GM18502 (cell line): ENCODE measurements around the gene XAGE3.
A peak's percentile ranks its signal among the peaks of the same experiment; 100 is the strongest.
"Not testable (repeated sequence)": the region's sequence is repeated elsewhere in the genome, so short reads cannot be mapped to it uniquely, and the experiment has no call there.

ENCODE experiments used
- ATAC-seq: cut with Tn5 transposase; IDR thresholded peaks from one replicate; pipeline ENCODE4 v1.9.1; 2021; ENCODE audit warnings: mild to moderate bottlenecking; ENCODE audit not compliant: unreplicated experiment, poor library complexity

Gene XAGE3

GRCh38 chrX:52867610-52868348, at the start of gene XAGE3:
TSS of gene XAGE3 (minus strand) at chrX:52868083. CDS start at chrX:52867133, 950 bp downstream.
- ATAC-seq, result no peak

- not testable (repeated sequence) for ATAC-seq
Observed at GRCh38 chrX:52914704-52915103, 46.8 kb upstream of the XAGE3 start.

GRCh38 chrX:52913681-52914080, 45.8 kb upstream of the XAGE3 start:
- ATAC-seq, result not testable (repeated sequence)

- not testable (repeated sequence) for ATAC-seq
Observed at GRCh38 chrX:52909313-52909969, 41.6 kb upstream of the XAGE3 start.

- ATAC-seq, result not testable (repeated sequence)
Observed at GRCh38 chrX:52907900-52908299, 40.0 kb upstream of the XAGE3 start.

- ATAC-seq, result not testable (repeated sequence)
Observed at GRCh38 chrX:52907137-52907536, 39.3 kb upstream of the XAGE3 start.

- not testable (repeated sequence) for ATAC-seq
Observed at GRCh38 chrX:52906072-52906471, 38.2 kb upstream of the XAGE3 start.

- not testable (repeated sequence) for ATAC-seq
Observed at GRCh38 chrX:52905531-52905930, 37.6 kb upstream of the XAGE3 start.

GRCh38 chrX:52896855-52897709, 29.2 kb upstream of the XAGE3 start, which contains the start of gene FAM156B:
TSS of gene FAM156B (plus strand) at chrX:52897330. CDS start at chrX:52907226, 9,896 bp downstream.
- peak; percentile 87 for ATAC-seq

- ATAC-seq, result peak; percentile 38
Observed at GRCh38 chrX:52896438-52896837, 28.6 kb upstream of the XAGE3 start.

- not testable (repeated sequence) for ATAC-seq
Observed at GRCh38 chrX:52888090-52888489, 20.2 kb upstream of the XAGE3 start.

GRCh38 chrX:52887459-52887858, 19.6 kb upstream of the XAGE3 start:
- ATAC-seq, result not testable (repeated sequence)

- not testable (repeated sequence) for ATAC-seq
Observed at GRCh38 chrX:52876386-52876785, 8.5 kb upstream of the XAGE3 start.

GRCh38 chrX:52875436-52875835, 7.6 kb upstream of the XAGE3 start:
- ATAC-seq, result not testable (repeated sequence)

- ATAC-seq, result no peak
Observed at GRCh38 chrX:52874661-52875060, 6.8 kb upstream of the XAGE3 start.

- not testable (repeated sequence) for ATAC-seq
Observed at GRCh38 chrX:52873825-52874224, 5.9 kb upstream of the XAGE3 start.

GRCh38 chrX:52870046-52870445, 2.2 kb upstream of the XAGE3 start:
- no peak for ATAC-seq

- no peak for ATAC-seq
Observed at GRCh38 chrX:52865343-52865998, 2.4 kb downstream of the XAGE3 start.

- ATAC-seq, result not testable (repeated sequence)
Observed at GRCh38 chrX:52856991-52857525, 10.8 kb downstream of the XAGE3 start.
